ENCODE results near the gene WNK2.

Gene WNK2

GRCh38 chr9:93268551-93269314 is 84.8 kb downstream of the WNK2 start:
- DNase-seq = peak; percentile 65 to 79

DNA sequence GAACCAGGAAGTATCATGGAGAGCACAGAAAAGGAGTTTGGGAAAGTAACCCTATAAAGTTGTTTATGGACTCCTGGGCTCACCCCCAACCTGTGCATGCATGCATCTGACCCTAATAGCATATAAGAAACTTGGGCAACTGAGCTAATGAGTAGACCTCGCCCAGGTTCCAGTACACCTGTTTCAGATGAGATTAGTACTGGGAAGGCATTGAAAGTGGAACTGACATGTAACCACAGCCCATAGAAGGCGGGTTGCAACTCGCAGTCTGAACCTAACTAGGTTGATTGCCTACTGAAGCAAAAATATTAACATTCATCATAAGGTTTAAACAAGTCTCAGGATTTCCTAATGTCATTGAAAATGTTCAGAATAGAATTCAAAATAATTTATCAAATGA is 87.0 kb downstream of the WNK2 start:
- DNase-seq = no peak

- DNase-seq = peak; percentile 24 to 37
Observed at GRCh38 chr9:93276973-93277372, 93.0 kb downstream of the WNK2 start.

DNA sequence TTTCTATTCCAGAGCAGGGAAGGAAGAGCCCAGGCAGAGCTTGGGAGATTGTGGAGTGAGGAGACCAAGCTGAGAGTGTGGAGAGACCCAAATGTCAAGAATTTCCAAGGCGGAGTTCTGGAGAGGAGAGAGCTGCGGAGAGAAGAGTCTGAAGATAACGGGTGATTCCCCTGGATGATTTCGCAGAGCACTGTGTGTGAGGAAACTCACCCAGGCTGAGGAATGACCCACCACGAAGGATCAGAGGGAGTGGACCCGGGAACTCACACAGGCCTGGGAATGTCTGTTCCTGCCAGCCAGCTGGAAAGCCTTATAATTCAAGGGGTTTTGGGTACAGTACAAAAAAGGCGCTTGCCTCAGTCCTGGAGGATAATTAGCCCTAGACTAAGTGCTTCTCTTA is 94.2 kb downstream of the WNK2 start:
- no peak for DNase-seq

DNA sequence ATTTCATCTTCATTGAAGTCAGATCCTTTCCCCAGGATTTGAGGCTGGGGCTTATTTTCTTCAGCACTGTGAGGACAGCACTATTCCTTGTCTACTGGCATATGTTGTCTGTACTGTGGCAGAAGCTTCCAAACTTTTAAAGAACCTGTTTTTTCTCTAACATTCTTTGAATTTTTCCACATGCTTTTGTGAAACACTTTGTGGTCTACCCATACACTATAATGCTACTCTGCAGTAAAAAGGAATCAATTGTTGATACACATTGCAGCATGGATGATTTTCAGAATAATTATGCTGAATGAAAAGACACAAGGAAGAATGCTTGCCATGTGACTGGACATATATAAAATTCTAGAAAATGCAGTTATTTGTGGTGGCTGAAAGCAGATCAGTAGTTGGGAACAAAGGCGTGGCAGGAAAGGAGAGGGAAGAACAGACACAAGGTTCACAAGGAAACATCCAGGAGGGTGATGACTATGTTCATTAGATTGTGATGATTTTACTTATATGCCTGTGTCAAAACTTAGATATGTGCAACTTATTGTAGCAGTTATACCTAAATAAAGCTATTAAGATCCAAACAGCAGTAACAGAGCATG is 96.8 kb downstream of the WNK2 start:
- DNase-seq = no peak

- peak; percentile 85 to 94 for DNase-seq
Observed at GRCh38 chr9:93286252-93287188, 102.6 kb downstream of the WNK2 start.

GRCh38 chr9:93287189-93287552 is 103.2 kb downstream of the WNK2 start:
- no peak for DNase-seq

- DNase-seq = no peak
Observed at GRCh38 chr9:93287593-93287992, 103.7 kb downstream of the WNK2 start.

- DNase-seq = peak in 1 of 2 experiments; percentile 15
Observed at GRCh38 chr9:93288341-93288740, 104.4 kb downstream of the WNK2 start.

DNA sequence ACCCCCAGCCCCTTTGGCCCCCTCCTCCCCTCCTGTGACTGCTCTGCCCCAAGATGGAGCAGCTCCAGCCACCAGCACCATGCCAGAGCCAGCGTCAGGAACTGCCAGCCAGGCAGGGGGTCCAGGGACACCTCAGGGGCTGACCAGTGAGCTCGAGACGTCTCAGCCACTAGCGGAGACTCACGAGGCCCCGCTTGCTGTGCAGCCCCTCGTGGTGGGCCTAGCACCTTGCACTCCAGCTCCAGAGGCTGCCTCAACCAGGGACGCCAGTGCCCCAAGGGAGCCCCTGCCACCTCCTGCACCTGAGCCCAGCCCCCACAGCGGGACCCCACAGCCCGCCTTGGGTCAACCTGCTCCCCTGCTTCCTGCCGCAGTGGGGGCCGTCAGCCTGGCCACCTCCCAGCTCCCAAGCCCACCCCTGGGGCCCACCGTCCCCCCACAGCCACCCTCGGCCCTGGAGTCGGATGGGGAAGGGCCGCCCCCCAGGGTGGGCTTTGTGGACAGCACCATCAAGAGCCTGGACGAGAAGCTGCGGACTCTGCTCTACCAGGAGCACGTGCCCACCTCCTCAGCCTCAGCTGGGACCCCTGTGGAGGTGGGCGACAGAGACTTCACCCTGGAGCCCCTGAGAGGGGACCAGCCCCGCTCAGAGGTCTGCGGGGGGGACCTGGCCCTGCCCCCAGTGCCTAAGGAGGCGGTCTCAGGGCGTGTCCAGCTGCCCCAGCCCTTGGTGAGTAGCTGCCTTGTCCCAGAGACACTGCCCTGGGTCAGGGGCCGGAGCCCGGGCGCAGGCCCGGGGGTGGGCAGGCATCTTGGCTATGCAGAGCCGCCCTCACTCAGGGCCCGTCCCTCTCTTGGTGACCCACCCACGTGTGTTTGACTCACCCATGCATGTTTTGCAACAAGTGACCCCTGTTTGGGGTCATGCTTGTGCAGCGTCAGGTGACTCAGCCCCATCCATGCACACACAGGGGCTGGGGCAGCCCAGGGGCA is 105.2 kb downstream of the WNK2 start:
- DNase-seq = no peak

DNA sequence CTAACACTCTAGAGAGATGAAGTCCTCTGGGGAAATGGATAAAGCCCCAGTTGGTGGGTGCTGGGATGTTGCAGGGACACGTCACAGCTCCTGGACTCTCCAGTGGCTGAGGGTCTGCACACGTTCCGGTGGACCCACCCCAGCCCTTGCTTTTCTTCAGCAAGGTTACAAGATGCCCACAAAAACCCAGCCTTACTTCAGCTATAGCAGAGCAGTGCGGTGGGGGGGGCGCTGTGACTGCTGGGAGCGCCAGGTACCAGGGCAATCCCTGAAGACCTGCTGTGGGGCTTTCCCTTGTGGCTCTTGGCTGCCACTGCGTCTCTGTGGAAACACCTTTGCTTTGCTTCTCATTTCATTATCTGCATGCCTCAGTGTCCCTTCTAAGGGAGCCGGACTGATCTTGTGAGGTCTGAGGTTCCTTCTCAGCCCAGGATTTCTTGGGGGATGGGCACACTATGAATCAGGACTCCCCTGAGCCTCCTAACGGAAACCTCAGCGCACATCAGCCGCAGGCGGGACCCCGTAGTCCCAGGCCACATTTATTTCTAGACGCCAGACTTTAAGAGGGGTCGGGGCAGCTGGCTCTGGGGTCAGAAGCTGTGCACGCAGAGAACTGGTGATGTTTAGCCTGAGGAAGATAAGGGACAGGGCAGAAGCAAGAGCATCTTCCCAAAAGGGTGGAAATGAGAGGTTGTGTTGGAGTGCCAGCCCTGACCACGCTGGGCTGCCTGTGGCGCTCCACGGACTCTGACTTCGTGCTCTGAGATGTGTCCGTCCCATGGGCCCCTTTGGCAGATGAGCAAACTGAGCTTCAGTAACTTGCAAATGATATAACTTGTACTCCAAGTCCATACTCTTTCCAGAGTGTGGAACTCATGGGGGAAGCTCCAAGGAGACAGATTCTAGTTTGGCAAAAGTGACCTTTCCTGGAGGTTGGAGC is 106.8 kb downstream of the WNK2 start:
- no peak for DNase-seq

- DNase-seq = no peak
Observed at GRCh38 chr9:93291536-93292287, 107.8 kb downstream of the WNK2 start.

- no peak for DNase-seq
Observed at GRCh38 chr9:93292288-93292615, 108.3 kb downstream of the WNK2 start.

DNA sequence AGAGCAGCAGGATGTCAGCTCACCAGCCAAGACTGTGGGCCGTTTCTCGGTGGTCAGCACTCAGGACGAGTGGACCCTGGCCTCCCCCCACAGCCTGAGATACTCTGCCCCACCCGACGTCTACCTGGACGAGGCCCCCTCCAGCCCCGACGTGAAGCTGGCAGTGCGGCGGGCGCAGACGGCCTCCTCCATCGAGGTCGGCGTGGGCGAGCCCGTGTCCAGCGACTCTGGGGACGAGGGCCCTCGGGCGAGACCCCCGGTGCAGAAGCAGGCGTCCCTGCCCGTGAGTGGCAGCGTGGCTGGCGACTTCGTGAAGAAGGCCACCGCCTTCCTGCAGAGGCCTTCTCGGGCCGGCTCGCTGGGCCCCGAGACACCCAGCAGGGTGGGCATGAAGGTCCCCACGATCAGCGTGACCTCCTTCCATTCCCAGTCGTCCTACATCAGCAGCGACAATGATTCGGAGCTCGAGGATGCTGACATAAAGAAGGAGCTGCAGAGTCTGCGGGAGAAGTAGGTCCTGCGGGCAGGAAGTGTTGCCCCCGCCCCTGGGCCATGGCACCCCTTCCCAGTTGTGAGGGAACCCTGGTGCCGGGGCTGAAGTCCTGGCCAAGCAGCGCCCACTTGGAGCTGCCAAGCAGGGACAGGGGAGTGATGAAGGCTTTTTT is 108.9 kb downstream of the WNK2 start:
- DNase-seq = no peak

DNA sequence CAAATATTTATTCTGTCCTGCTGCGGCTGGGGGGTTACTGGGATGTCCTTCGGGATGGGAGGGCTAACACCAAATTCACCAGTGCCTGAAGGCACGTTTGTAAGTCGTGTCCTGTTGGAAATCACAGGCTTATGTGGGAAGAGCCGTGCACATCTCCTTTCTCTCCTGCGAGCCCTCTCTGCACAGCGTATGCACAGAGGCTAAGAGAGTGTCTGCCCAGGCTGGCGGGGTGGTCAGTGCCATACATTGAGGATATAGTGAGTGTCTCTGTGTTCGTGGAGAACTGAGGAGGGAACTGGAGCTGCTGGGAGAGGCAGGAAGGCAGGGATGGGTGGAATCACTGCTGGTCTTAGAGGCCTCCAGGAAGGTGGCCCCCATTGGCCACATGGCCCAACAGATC is 110.1 kb downstream of the WNK2 start:
- DNase-seq = no peak

GRCh38 chr9:93295031-93295430 is 111.1 kb downstream of the WNK2 start:
- DNase-seq = no peak

DNA sequence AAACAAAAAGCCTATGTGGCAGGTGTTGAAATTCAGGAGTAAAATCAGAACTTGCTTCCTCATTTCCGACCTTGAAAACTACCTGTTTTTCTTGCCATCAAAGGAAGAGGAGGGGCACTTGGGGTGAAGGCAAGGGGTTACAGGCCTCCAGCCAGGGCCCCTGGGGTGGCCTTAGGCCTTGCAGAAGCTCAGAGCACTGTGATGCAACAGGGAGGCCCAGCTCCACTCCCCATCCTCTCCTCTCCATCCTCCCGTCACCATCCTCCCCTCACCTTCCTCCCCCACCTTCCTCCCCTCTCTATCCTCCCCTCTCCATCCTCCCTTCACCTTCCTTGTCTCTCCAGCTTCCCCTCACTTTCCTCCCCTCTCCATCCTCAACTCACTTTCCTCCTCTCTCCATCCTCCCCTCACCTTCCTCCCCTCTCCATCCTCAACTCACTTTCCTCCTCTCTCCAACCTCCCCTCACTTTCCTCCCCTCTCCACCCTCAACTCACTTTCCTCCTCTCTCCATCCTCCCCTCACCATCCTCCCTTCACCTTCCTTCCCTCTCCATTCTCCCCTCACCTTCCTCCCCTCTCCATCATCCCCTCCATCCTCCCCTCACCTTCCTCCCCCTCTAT is 111.6 kb downstream of the WNK2 start:
- DNase-seq = no peak

- DNase-seq = no peak
Observed at GRCh38 chr9:93296889-93297480, 113.0 kb downstream of the WNK2 start.
